HS-27A (cell line): ENCODE measurements around the gene TOPBP1.
"Not testable (repeated sequence)": the region's sequence is repeated elsewhere in the genome, so short reads cannot be mapped to it uniquely, and the experiment has no call there.

Source experiments
- DNase-seq: peaks from one replicate; pipeline ENCODE4 v3.0.0-alpha.2; 2012; ENCODE audit warnings: low read depth, missing footprints

TOPBP1 gene

DNA sequence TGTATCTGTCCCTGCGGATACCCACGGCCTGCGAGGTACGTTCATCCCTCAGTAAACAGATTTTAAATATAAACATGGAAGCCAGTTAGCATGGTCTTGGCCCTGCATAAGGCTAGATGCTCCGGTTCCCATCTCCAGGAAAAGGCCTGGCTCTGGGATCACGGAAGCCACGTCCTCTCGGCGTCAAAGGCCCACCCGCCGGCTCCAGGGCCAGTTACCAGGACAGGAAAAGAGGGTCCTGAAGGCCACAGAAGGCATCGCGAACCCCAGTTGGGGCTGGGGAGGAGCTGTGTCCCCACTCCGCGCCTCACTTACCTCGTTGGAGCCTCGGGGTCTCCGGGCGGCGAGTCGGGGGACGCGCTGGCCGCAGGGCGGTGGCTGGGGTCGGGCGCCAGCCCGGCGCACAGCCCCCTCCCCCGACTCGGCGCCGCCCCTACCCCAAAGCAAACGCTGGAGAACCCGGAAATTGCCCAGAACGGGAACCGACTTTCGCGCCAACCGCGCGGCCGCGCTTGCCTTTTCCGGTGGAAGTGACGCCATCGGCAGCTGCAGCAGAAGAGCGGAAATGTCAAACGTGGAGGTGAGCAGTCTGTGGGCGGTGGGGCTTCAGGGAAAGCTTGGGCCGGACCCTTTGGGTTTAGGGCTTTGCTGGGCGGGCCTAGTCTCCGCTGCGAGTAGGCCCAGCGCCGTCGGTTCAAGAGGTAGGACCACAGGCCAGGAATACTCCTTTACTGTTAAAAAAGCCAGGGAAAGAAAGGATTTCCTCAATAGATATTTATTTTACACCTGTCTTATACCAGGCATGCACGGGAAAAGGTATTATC is at the start of gene TOPBP1:
TSS of gene TOPBP1 (minus strand) at position 488 of the 824 bp plus-strand sequence. CDS start 814 bp downstream, outside the sequence.
- no peak for DNase-seq

DNA sequence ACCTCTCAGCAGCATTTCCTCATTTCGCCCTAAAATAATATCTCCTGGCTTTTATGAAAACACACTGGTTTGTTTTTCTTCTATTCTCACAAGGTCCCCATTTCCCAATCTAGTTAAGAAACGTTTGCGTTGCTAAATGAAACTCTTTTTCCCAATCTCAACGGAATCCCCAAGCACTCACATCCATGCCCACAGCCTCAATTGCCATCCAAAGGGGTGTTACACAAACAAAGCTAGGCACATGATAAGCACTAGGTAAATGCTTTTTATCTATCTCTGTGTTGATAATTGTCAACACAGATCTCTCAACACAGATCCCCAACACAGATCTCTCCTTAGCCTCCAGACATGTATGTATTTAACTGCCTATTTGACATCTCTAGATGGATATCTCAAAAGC is 49.3 kb upstream of the TOPBP1 start:
- DNase-seq: no peak

DNA sequence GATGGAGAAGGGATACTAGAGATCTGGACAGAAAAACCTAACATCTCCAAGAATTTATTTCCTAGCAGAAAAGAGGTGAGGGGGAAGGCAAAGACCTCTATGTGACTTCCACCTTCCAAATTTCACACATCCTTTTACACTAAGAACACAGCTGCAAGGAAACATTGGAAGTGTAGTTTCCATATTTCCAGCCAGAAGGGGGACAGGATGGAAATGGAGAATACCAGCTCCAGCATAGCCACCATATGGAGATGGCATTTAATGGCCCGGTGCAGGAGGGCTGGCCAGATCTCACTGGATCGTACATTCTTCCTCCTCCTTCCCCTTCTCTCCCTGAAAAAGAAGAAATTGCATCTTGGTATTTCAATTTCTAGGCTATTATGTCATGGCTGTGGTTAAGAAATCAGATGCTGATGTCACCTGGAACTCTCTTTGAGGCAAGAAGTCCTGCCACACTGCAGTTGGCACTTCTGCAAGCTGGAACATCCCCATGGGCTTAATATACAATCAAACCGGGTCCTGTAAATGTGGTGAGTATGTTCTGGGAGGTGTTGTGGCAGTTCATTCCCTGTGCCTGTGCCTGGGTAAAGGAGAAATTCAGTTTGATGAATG is 47.5 kb upstream of the TOPBP1 start:
- DNase-seq: no peak

DNA sequence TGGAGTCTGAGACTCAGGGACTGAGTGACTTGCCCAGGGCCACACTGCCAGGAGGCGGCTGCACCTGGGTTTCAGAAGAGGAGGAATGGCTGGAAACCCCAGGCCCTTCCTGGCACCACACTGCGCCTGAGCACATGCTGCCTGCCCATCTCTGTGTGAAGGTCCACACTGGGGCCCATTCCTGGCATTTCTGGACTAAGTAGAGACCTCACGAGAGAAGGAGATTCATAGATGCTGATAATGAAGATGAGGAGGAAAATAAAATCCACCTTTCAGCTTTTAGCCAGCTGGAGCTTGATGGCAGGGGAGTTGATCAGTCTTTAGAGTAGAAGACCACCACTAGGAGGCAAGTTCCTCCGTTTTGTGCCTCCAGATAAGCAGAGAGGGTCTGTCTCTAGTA is 44.3 kb upstream of the TOPBP1 start:
- no peak for DNase-seq

DNA sequence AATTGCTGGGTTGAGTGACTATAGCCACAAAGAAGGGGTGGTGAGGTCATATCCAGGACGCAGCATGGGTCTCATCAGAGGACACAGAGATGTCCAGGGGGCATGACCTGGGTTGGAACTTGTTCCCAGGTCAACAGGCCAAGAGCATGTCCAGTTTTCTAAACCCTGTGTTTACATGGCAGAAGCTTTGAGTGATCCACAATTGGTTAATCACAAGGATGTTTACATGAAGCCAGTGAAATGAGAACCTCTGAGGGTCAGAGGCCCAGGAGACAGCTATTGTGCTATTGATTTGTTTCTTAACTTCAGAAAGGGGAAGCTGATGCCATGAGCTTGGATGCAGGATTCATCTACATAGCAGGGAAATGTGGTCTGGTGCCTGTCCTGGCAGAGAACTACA is 42.2 kb upstream of the TOPBP1 start:
- no peak for DNase-seq

DNA sequence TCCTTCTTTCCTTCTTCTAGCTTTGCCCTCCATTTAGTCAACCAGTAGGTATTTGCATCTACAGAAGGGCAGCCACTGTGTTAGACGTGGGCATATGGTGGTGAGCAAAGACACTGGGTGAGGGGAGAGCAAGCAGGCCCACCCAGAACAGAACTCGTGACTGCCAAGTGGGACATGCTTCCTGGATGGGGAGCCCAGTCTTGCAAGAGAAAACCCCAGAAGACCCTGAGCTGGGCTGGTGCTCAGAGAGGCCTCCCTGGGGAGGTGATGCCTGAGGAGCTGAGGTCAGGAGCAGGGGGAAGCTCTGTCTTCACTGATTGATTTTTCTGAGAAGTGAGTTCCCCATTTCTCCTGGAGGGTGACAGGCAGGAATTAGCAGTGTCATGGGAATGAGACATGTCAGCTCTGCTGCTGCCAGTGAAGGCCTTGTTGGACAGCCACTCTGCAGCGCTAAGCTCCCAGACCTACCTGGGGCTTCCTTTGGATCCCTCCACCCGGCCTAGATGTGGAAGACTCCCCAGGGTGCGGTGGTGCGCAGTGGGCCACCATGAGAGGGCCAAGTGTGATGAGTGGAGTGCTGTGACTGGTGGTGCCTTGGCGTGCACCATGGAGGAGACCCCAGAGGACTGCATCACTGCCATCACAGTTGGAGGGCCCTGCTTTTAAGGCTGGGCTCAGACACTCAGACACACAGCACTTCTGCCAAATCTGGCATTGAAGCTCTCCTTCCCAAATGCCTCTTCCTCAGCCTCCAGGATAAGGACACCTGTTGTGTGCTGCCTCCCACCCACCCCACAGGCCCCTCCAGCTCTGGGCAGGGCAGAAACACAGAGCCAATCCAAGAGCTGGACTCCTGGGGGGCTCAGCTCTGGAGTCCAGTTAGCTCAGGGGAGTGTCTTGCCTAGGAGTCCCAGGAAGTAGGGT is 40.0 kb upstream of the TOPBP1 start:
- no peak for DNase-seq

DNA sequence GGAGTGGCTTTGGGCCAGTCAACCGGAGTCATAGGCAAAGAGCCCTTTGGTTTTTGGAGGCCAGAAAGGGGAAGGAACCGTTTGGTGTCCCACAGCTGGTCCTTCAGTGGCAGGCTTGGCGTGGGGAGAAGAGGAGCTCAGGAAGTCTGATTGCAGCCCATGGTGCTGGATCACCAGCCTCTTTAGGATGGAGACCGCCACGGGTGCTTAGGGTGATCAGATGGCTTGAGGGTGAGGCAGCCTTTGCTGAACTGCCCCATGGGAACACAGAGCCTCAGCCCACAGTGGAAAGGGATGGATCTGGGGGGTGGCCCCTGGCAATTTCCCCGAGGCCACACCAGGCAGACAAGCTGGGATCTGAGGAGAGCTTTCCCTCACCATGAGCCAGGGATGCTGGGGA is 38.6 kb upstream of the TOPBP1 start:
- no peak for DNase-seq

DNA sequence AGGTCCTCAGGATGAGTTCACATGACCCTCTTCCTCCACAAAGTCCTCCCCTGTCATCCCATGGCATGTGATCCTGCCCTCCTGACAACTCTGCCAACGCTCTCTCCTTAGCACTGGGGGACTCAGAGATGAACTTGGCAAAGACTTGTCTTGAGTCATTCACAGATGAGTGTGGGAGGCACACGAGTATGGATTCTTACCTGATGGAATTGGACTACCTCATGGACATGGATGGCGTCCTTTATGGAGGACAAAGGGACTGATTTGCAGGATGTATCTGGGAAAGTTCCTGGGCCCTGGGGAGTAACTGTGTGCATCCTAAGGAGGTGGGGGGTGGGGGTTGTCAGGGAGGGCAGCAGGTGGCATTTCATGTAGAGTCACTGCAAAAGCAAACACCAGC is 38.2 kb upstream of the TOPBP1 start:
- DNase-seq: no peak

DNA sequence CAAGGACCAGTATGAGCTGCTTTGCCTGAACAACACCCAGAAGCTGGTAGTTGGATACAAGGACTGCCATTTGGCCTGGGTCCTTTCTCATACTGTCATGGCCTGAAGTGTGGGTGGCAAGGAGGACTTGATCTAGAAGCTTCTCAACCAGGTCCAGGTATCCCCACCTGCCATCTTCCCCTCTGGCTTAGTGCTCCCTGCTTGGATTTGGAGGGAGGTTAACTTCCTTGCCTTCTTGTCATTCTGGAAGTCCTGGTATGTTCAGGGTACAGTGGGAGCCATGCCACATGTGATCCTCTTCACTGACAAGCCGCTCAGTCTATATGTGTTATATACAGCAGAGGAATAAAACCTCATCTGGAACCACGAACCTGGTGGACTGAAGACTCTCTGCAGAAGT is 37.7 kb upstream of the TOPBP1 start:
- DNase-seq: no peak

DNA sequence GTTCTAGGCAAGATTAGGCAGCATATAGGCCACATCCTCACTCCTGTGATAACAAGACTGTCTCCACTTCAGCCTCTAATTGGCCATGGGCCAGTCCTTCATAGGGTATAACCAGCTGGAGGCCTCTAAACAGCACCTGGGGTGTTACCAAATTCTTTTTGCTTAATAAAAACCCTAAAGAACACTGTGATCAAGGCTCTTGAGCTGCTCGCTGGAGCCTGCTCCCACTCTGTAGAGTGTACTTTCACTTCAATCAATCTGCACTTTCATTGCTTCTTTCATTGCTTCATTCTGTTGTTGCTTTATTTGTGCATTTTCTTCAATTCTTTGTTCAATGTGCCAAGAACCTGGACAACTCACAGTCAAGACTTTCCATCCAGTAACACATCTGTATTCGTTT is 36.2 kb upstream of the TOPBP1 start:
- no peak for DNase-seq

DNA sequence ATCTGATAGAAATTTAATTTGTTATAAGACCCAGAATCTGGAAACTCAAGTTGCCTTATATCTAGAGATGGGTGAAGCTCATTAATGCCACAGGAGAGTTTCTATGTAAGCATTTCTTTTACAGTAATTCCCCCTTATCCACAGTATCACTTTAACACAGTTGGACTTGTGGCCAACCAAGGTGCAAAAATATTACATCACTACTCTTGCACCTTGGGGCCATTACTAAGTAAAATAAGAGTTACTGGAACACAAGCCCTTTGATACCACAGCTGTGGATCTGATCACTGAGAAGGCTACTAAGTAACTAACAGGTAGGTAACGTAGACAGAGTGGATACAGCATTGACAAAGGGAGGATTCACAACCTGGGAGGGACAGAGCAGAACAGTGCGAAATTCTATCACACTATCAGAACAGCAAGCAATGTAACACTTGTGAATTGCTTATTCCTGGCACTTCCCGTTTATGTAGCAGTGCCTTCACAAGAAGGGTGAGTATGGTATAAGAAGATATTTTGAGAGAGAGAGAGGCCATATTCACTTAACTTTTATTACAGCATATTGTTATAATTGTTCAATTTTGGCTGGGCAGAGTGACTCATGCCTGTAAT is 33.9 kb upstream of the TOPBP1 start:
- DNase-seq: no peak

DNA sequence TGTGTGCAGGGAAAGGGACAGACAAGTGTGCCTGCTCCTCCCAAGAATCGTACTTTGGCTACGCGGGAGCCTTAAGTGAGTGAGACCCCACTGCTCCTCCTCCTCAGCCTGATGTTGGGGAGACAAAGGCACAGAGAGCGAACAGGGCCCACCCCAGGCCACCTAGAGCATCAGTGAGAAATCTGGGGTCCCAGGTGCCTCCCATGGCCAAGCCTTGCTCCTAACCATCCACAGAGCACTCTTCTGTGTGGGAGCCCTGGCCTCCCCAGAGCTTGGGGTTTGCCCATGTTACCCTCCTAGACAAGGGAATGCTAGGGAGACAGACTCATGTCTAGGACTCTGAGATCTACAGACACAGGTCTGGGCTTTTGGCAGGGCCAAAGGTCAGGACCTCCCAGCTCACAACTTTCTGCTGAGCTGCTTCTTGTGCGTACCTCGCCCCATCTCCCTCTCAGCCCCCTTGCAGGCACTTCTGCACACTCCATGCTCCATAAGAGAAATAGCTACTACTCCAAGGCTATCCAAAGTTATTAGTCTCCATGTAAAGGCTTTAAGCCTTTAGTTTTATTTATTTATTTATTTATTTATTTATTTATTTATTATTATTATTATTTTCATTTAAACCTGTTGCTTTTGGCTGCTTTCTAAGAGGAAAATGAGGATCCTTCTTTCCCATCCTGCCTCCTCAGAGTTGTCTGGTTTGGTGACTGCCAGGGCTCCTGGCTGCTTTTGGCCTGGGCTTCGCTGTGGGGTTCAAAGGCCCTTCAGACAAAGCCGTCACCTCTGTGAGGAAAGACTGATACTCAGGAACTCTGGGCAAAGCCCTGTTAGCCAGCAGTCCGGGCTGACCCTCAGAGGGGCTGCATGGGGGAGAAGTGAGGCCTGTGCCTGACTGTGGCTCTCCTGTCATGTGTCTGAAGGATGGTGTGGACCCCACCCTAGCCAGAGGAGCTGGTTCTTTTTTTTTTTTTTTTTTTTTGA is 32.8 kb upstream of the TOPBP1 start:
- no peak for DNase-seq

DNA sequence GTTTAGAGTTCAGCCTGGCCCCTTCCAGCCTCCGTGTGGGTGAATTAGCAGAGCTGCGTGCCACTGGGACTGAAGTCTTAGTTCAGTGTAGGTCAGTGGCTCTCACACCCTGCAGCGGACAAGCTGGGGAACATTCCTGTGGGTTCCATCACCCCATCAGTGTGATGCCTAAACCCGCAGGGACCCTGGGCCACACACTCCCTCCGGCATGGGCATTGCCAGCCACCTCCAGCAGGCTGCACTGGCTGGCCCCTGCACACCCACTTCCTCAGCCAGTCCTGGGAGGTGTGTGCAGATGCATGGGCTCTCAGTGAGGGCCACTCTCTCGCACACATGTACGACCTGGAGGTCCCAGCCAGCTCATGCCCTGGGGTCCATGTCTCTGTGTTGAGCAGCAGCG is 32.1 kb upstream of the TOPBP1 start:
- DNase-seq: no peak

DNA sequence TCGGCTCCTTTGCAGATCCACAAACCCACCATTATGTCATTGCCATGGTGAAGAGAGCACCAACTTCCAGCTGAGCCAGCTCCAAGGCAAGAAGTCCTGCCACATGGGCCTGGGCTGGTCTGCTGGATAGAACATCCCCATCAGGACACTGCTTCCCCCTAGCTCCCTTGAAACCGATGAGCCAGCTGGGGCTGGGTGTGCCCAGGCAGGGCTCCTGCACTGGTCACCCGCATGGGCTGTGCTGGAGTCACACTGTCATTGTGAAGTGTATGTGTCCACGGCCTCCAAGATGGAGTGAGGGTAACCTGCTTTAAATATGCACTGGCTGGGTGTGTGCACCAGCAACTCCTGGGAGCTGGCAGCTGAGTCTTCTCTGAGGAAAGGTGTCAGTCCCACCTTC is 31.0 kb upstream of the TOPBP1 start:
- DNase-seq: no peak

DNA sequence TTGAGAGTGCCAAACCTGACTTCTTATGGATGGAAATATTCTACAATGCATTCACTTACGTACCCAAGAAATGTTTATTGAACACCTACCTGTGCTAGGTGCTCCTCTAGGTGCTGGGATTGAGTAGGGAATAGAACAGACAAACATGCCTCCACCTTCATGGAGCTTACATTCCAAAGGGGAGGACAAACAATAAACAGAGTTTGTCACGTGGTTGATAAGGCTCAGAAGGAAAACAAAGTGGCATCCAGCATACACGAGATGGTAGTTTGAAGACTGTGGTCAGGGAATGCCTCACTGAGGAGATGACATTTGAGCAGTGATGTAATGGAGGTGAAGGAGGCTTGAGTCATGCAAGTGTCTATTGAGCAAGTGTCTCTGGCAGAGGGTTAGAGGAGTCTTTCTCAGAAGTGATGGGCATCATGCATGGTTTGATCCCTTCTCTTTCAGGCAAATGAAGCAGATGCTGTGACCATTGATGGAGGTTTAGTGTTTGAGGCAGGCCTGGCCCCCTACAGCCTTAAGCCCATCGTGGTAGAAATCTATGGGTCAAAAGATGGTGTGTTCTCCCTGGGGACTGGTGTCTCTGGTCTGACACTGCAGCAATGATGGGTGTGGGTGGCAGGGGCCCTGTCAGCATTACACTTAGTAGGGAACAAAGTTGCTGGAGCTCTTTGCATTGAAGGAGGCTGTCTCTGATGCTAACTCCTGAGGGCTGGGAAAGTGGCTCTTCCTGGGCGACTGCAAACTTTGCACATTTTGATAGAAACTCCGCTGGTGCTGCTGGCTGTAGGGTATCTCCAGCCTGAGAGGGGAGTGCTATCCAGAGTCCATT is 29.7 kb upstream of the TOPBP1 start:
- DNase-seq: no peak

DNA sequence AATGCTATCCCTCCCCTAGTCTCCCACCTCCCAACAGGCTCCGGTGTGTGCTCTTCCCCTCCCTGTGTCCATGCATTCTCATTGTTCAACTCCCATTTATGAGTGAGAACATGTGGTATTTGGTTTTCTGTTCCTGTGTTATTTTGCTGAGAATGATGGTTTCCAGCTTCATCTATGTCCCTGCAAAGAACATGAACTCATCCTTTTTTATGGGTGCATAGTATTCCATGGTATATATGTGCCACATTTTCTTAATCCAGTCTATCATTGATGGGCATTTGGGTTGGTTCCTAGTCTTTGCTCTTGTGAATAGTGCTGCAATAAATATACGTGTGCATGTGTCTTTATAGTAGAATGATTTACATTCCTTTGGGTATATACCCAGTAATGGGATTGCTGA is 16.3 kb upstream of the TOPBP1 start:
- DNase-seq: not testable (repeated sequence)

DNA sequence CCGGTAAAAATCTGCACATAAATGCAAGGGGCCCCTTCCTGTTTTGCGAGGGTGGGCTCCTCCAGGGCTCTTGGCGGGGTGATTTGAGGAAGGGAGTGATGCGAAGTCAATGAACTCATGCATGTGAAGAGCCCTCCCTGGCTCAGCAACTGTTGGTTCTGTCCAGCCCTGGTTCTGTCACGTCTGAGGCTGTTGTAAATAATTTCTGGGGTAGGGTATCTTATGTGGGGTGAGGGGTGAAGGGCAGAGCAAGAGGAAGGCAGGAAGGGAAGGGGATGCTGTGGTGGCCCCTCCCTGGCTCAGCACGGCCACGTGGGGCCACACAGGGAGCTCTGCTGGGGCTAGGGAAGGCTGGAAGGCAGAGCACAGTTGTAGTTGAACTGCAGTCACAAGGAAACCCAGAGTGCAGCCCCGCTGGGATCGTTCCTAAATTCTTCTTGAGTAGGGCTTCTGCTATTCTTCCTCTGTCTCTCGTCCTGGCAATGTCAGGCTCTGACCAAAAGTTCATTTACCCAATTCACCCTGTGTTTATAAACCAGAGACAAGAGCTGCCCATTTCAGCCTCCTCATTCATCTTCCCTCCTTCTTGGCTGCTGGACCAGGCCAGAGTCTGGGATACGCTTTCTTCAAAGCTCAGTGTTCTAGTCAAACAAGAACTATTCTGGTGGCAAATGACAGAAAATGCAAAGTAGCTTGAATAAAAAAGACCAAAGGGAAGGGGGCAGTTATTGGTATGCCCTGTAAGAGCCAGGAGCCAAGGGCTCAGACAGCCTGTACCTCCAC is 14.8 kb upstream of the TOPBP1 start:
- no peak for DNase-seq

DNA sequence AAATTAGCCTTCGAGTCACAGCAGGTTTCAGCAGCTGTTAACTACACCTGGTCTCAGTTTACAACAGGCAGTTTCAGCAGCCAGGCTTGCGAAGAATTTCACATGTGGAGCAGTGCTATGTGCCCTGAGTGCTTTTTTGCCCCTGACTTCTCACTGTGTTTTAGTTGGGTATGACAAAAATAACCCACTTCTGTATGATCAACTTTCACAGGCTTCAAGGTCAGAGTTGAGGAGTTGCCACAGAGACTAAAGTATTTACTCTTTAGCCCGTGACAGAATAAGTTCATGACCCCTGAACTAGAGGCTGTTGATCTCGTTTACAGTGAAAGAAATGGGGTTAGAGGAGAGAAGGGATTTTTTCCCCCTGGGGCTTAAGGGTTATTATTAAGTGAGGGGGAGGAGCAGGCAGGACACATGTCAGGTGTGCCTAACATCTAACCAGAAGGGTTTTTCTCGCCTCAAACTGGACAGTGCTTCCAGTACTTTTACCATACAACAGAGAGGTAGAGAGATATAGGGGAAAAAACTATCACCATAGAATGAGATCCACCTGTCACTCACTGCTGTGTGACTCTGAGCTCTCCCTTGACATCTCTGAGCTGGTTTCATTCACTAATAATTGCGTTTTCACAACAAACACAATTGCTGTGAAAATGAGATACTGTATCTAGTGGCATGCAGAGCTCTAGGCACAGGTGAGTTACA is 14.0 kb upstream of the TOPBP1 start:
- DNase-seq: no peak
